ENCODE measurements around the gene CSTPP1.

- TF ChIP-seq TOX (CRISPR knock-in tag; IDR thresholded peaks at IDR 0.05; ENCODE audit: borderline replicate concordance) = no peak
- no peak for TF ChIP-seq ZNF565 (CRISPR knock-in tag; conservative IDR thresholded peaks at IDR 0.05; ENCODE audit: low read depth)
- no peak for TF ChIP-seq RARB (CRISPR knock-in tag; IDR thresholded peaks at IDR 0.05)
- TF ChIP-seq PPARA (CRISPR knock-in tag; IDR thresholded peaks at IDR 0.05; ENCODE audit: borderline replicate concordance) = no peak
Measured at GRCh38 chr11:47093541-47093940, 157.0 kb downstream of the CSTPP1 start.
